Dedifferentiated amniotic fluid mesenchymal stem cell (primary cell): ENCODE measurements around the gene FAM53B.

Experiments
- DNase-seq: peaks from one replicate; pipeline ENCODE4 v3.0.0-alpha.2; 2016; ENCODE audit errors: extremely low spot score

Gene FAM53B

GRCh38 chr10:124742413-124743190, 1.6 kb downstream of the FAM53B start:
- DNase-seq = no peak

GRCh38 chr10:124741922-124742412, 2.2 kb downstream of the FAM53B start:
- DNase-seq = no peak

- peak; percentile 56 for DNase-seq
These were observed 2.8 kb downstream of the FAM53B start for GRCh38 chr10:124741281-124741921.

GRCh38 chr10:124740369-124741280, 3.6 kb downstream of the FAM53B start:
- no peak for DNase-seq

- DNase-seq = no peak
These were observed 4.2 kb downstream of the FAM53B start for GRCh38 chr10:124739986-124740368.

GRCh38 chr10:124739119-124739921, 4.9 kb downstream of the FAM53B start:
- no peak for DNase-seq

- no peak for DNase-seq
These were observed 5.7 kb downstream of the FAM53B start for GRCh38 chr10:124738441-124738840.

GRCh38 chr10:124737708-124738107, 6.5 kb downstream of the FAM53B start:
- DNase-seq = no peak

- DNase-seq = no peak
These were observed 7.0 kb downstream of the FAM53B start for GRCh38 chr10:124737221-124737620.

GRCh38 chr10:124736491-124737136, 7.6 kb downstream of the FAM53B start:
- DNase-seq = peak; percentile 63

GRCh38 chr10:124735491-124736286, 8.5 kb downstream of the FAM53B start:
- DNase-seq = no peak

GRCh38 chr10:124734311-124735166, 9.6 kb downstream of the FAM53B start:
- no peak for DNase-seq

- no peak for DNase-seq
These were observed 10.5 kb downstream of the FAM53B start for GRCh38 chr10:124733571-124734245.

GRCh38 chr10:124732931-124733570, 11.1 kb downstream of the FAM53B start:
- no peak for DNase-seq

GRCh38 chr10:124731551-124731950, 12.6 kb downstream of the FAM53B start:
- no peak for DNase-seq

GRCh38 chr10:124730790-124731189, 13.4 kb downstream of the FAM53B start:
- DNase-seq = no peak

GRCh38 chr10:124728830-124729661, 15.1 kb downstream of the FAM53B start:
- DNase-seq = no peak
